SK-N-SH (cell line): ENCODE data around the gene CMYA5.

Source experiments
- EP300 ChIP-seq, 2 experiments: IDR thresholded peaks; 2 replicates each; pipeline versions ENCODE4 v1.4.0 to v1.6.1; 2012; ENCODE audit warnings: borderline replicate concordance in 1 of 2, low read depth in 1 of 2, low read length in 1 of 2
- EZH2phosphoT487 ChIP-seq: fragments of 200-600 bp; sonication (generic); IDR thresholded peaks from 2 replicates; pipeline ENCODE4 v1.6.1; 2017; ENCODE audit warnings: low read depth, mixed run types, mild to moderate bottlenecking, antibody characterized with exemption, moderate library complexity, borderline replicate concordance
- MAX ChIP-seq: IDR thresholded peaks from 2 replicates; pipeline ENCODE4 v1.4.0; 2012; ENCODE audit warnings: low read depth
- NFIC ChIP-seq: IDR thresholded peaks from 2 replicates; pipeline ENCODE4 v1.4.0; 2012; ENCODE audit warnings: borderline replicate concordance
- NRF1 ChIP-seq: IDR thresholded peaks from 2 replicates; pipeline ENCODE4 v1.6.1; 2012; ENCODE audit warnings: low read depth, mild to moderate bottlenecking, low read length
- POLR2AphosphoS5 ChIP-seq: IDR thresholded peaks from 2 replicates; pipeline ENCODE4 v1.6.1; 2012; ENCODE audit warnings: low read depth, low read length
- RCOR1 ChIP-seq: fragments of 150-350 bp; IDR thresholded peaks from 2 replicates; pipeline ENCODE4 v1.6.1; 2017; ENCODE audit warnings: antibody characterized with exemption, low read length
- RFX5 ChIP-seq: IDR thresholded peaks from 2 replicates; pipeline ENCODE4 v1.6.1; 2012; ENCODE audit warnings: mild to moderate bottlenecking, improper control_type of control experiment, low read length
- SMC3 ChIP-seq: IDR thresholded peaks from 2 replicates; pipeline ENCODE4 v1.6.1; 2012; ENCODE audit warnings: low read depth, low read length, improper control_type of control experiment
- TAF1 ChIP-seq: IDR thresholded peaks from 2 replicates; pipeline ENCODE4 v1.6.1; 2012; ENCODE audit warnings: low read depth, mild to moderate bottlenecking, low read length, moderate library complexity, borderline replicate concordance
- TEAD4 ChIP-seq: IDR thresholded peaks from 2 replicates; pipeline ENCODE4 v1.4.0; 2012; ENCODE audit warnings: mild to moderate bottlenecking, borderline replicate concordance; ENCODE audit not compliant: insufficient read depth
- TF ChIP-seq, protein P1 (sequence below): fragments of 200-600 bp; sonication (generic); IDR thresholded peaks from 2 replicates; pipeline ENCODE4 v1.6.1; 2017; ENCODE audit warnings: antibody characterized with exemption, mild to moderate bottlenecking, moderate library complexity
- TF ChIP-seq, protein P2 (sequence below): IDR thresholded peaks from 2 replicates; pipeline ENCODE4 v1.6.1; 2012; ENCODE audit warnings: mild to moderate bottlenecking, low read depth, low read length, moderate library complexity

DNA sequence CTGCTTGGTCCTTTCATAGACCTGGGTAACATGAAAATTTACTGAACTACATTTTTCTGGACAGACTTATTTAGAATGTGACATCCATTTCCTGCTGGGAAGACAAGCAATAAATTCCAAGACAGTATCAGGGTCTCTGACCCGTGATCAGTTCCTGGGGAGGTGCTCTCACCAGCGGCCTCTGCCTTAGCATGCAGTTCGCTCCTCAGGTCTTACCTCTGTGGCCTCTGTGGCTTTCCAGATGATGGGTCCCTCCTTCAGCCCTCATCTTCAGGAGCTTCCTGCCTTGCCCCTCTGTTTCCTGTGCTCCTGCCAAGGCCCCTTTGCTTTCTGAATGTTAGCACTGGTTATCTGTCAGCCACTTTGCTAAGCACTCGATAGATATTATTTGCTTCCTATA is 66.4 kb downstream of the CMYA5 start:
- no peak for TF ChIP-seq POLR2AphosphoS5
- TF ChIP-seq, protein P1, sequence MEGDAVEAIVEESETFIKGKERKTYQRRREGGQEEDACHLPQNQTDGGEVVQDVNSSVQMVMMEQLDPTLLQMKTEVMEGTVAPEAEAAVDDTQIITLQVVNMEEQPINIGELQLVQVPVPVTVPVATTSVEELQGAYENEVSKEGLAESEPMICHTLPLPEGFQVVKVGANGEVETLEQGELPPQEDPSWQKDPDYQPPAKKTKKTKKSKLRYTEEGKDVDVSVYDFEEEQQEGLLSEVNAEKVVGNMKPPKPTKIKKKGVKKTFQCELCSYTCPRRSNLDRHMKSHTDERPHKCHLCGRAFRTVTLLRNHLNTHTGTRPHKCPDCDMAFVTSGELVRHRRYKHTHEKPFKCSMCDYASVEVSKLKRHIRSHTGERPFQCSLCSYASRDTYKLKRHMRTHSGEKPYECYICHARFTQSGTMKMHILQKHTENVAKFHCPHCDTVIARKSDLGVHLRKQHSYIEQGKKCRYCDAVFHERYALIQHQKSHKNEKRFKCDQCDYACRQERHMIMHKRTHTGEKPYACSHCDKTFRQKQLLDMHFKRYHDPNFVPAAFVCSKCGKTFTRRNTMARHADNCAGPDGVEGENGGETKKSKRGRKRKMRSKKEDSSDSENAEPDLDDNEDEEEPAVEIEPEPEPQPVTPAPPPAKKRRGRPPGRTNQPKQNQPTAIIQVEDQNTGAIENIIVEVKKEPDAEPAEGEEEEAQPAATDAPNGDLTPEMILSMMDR, result no peak
- no peak for TF ChIP-seq EP300 (IDR thresholded peaks at IDR 0.05; ENCODE audit: borderline replicate concordance in 1 of 2, low read depth in 1 of 2, low read length in 1 of 2)
- TF ChIP-seq, protein P2, sequence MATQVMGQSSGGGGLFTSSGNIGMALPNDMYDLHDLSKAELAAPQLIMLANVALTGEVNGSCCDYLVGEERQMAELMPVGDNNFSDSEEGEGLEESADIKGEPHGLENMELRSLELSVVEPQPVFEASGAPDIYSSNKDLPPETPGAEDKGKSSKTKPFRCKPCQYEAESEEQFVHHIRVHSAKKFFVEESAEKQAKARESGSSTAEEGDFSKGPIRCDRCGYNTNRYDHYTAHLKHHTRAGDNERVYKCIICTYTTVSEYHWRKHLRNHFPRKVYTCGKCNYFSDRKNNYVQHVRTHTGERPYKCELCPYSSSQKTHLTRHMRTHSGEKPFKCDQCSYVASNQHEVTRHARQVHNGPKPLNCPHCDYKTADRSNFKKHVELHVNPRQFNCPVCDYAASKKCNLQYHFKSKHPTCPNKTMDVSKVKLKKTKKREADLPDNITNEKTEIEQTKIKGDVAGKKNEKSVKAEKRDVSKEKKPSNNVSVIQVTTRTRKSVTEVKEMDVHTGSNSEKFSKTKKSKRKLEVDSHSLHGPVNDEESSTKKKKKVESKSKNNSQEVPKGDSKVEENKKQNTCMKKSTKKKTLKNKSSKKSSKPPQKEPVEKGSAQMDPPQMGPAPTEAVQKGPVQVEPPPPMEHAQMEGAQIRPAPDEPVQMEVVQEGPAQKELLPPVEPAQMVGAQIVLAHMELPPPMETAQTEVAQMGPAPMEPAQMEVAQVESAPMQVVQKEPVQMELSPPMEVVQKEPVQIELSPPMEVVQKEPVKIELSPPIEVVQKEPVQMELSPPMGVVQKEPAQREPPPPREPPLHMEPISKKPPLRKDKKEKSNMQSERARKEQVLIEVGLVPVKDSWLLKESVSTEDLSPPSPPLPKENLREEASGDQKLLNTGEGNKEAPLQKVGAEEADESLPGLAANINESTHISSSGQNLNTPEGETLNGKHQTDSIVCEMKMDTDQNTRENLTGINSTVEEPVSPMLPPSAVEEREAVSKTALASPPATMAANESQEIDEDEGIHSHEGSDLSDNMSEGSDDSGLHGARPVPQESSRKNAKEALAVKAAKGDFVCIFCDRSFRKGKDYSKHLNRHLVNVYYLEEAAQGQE, result no peak
- TF ChIP-seq TAF1, result no peak
- no peak for TF ChIP-seq NRF1
- no peak for TF ChIP-seq TEAD4
- TF ChIP-seq RCOR1, result no peak
- no peak for TF ChIP-seq EZH2phosphoT487
- TF ChIP-seq MAX, result no peak
- TF ChIP-seq RFX5, result no peak
- no peak for TF ChIP-seq SMC3
- no peak for TF ChIP-seq NFIC
